Aorta (tissue), 5 donors: ENCODE results near the gene PANX1. TPM values are rescaled to one million over a fixed set of nuclear protein-coding genes. Genes with fewer than 3 reads are reported as not detected.
A peak's percentile ranks its signal among the peaks of the same experiment; 100 is the strongest.
"Not testable (repeated sequence)": the region's sequence is repeated elsewhere in the genome, so short reads cannot be mapped to it uniquely, and the experiment has no call there.

Experiments used
- ATAC-seq: fragments of 200-7000 bp; cut with Tn5 transposase; one replicate; pipeline ENCODE4 v1.9.1; 2022; ENCODE audit warnings: moderate library complexity; ENCODE audit not compliant: low FRiP score
- DNase-seq, 2 donors: peaks; one replicate each; pipeline ENCODE4 v3.0.0-alpha.2; 2020
- H3K27ac ChIP-seq, 2 donors: one replicate each; pipeline ENCODE4 v1.5.1; 2013; ENCODE audit warnings: low read length in 2 of 2, mild to moderate bottlenecking in 2 of 2, moderate library complexity in 2 of 2, control low read depth in 1 of 2, inconsistent platforms in 1 of 2, low read depth in 1 of 2
- H3K27me3 ChIP-seq, 2 donors: one replicate each; pipeline ENCODE4 v1.6.1; 2013; ENCODE audit warnings: control low read depth in 1 of 2, low read length in 1 of 2, mild to moderate bottlenecking in 1 of 2, moderate library complexity in 1 of 2; ENCODE audit not compliant: insufficient read depth in 2 of 2, control insufficient read depth in 1 of 2
- H3K36me3 ChIP-seq, 2 donors: one replicate each; pipeline ENCODE4 v1.6.1; 2013; ENCODE audit warnings: control low read depth in 1 of 2, low read length in 1 of 2, mild to moderate bottlenecking in 1 of 2; ENCODE audit not compliant: insufficient read depth in 2 of 2, control insufficient read depth in 1 of 2
- H3K4me1 ChIP-seq, 2 donors: one replicate each; pipeline ENCODE4 v1.6.1; 2013; ENCODE audit warnings: low read length in 2 of 2, control low read depth in 1 of 2, mild to moderate bottlenecking in 1 of 2, moderate library complexity in 1 of 2; ENCODE audit not compliant: insufficient read depth in 2 of 2, control insufficient read depth in 1 of 2
- H3K4me3 ChIP-seq, 2 donors: one replicate each; pipeline ENCODE4 v1.5.1; 2013; ENCODE audit warnings: low read length in 2 of 2, control low read depth in 1 of 2, mild to moderate bottlenecking in 1 of 2
- H3K9me3 ChIP-seq: one replicate; pipeline ENCODE4 v1.6.1; 2013; ENCODE audit warnings: mild to moderate bottlenecking, low read length; ENCODE audit not compliant: control insufficient read depth
- WGBS, 2 donors: extraction: QIAGEN DNeasy Blood & Tissue Kit; methylation state at CpG; one replicate each; pipeline ENCODE4 v1.1.7; 2013; 5-methylcytosine and 5-hydroxymethylcytosine counted together
- intact Hi-C, 2 donors: fragments of 100-400 bp; cut with DNase I; formaldehyde crosslinking; loops; one replicate each; pipeline versions ENCODE4 v1.14.2 to v1.15.0; 2022
- polyA plus RNA-seq, 2 donors: library from polyadenylated mRNA; stranded (reverse); fragments of 200-250 nt; gene quantifications; one replicate each; pipeline ENCODE4 v1.2.3, GENCODE V29; 2013
- total RNA-seq, 2 donors: library from RNA; stranded (reverse); fragmentation: NEBNext Ultra II Directional; extraction: Animal tissue kit (Norgen Biotek cat#: 25700); gene quantifications; one replicate each; pipeline ENCODE4 v1.2.1, GENCODE V29; 2021
- donor health status: healthy with polysubstance abuse.
- donor health status: Bipolar disorder and iron deficiency.
- donor health status: DM: no; HTN: no; CAD: no.
- donor health status: DM: no; HTN: no; CAD: no.
- donor health status: DM: yes; HTN: yes; CAD: no.

Gene PANX1
- total and polyA plus RNA-seq, 4 donors: 7.0 to 29.3 (median 16.8) TPM

GRCh38 chr11:94106716-94107115 is 21.9 kb upstream of the PANX1 start:
- H3K4me1 ChIP-seq: peaks cover under 1 to 3% of the 10 kb centered on the region in 2 donors
- no peak for ATAC-seq

DNA sequence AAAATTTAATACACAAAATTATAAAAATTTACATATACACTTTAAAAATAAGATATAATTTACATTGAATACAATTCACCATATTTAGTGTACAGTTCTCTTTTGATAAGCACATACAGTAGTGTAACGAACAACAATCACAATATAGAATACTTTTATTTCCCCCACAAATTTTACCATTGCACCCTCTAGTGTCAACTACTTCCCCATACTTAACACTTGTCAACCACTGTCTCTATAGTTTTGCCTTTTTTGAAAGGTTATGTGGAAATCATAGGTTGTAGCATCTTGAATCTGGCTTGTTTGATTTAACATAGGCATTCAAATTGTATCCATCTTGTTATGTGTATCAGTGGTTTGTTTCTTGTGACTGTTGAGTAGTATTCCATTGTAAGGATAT is 21.3 kb upstream of the PANX1 start:
- no peak for ATAC-seq
- Histone ChIP-seq H3K27ac (no peak overlapping the region), H3K27me3 (no peaks in the 10 kb centered on the region), H3K9me3 (no peaks in the 10 kb centered on the region), H3K4me1 (peaks cover 2 to 6% of the 10 kb centered on the region in 2 donors), H3K36me3 (no peaks in the 10 kb centered on the region), H3K4me3 (no peak overlapping the region)
- intact Hi-C loops: no loop called here
- 91 to 98% methylated on average over 1 of the region's 1 CpG for WGBS, 2 donors
- no peak for DNase-seq

More at GRCh38 chr11:94106716-94107115, 21.9 kb upstream of the PANX1 start:
- Histone ChIP-seq H3K36me3 (no peaks in the 10 kb centered on the region), H3K4me3 (no peak overlapping the region), H3K9me3 (no peaks in the 10 kb centered on the region), H3K27ac (no peak overlapping the region), H3K27me3 (no peaks in the 10 kb centered on the region)
- intact Hi-C loops: no loop called here
- DNase-seq: no peak
- 86 to 87% methylated on average over 4 of the region's 4 CpGs for WGBS, 2 donors

GRCh38 chr11:94111241-94111640 is 17.4 kb upstream of the PANX1 start:
- WGBS, 2 donors: 47 to 55% methylated on average over 3 of the region's 3 CpGs
- ATAC-seq: no peak

GRCh38 chr11:94111660-94112059 is 17.0 kb upstream of the PANX1 start:
- no peaks in the 10 kb centered on the region for H3K36me3 ChIP-seq
- DNase-seq (no peak), ATAC-seq (peak; percentile 44)
- no peaks in the 10 kb centered on the region for H3K27me3 ChIP-seq
- H3K4me3 ChIP-seq: no peak overlapping the region
- no peaks in the 10 kb centered on the region for H3K9me3 ChIP-seq
- H3K4me1 ChIP-seq: peaks cover 4 to 8% of the 10 kb centered on the region in 2 donors
- intact Hi-C loops: no loop called here
- peak overlapping the region; percentile 69 to 86 for H3K27ac ChIP-seq
- 37 to 41% methylated on average over 3 of the region's 3 CpGs for WGBS, 2 donors

More at GRCh38 chr11:94111241-94111640, 17.4 kb upstream of the PANX1 start:
- no peaks in the 10 kb centered on the region for H3K27me3 ChIP-seq
- H3K4me1 ChIP-seq: peaks cover 4 to 8% of the 10 kb centered on the region in 2 donors
- H3K4me3 ChIP-seq: no peak overlapping the region
- H3K36me3 ChIP-seq: no peaks in the 10 kb centered on the region
- intact Hi-C loops: no loop called here
- H3K9me3 ChIP-seq: no peaks in the 10 kb centered on the region
- H3K27ac ChIP-seq: no peak overlapping the region
- DNase-seq: no peak

GRCh38 chr11:94112206-94112953 is 16.3 kb upstream of the PANX1 start:
- intact Hi-C loops: no loop called here
- DNase-seq (no peak), ATAC-seq (peak; percentile 69)
- Histone ChIP-seq H3K4me1 (peaks cover 4 to 8% of the 10 kb centered on the region in 2 donors), H3K36me3 (no peaks in the 10 kb centered on the region), H3K9me3 (no peaks in the 10 kb centered on the region), H3K27ac (no peak overlapping the region), H3K4me3 (no peak overlapping the region), H3K27me3 (no peaks in the 10 kb centered on the region)
- 0 to 4% methylated on average over 1 of the region's 1 CpG for WGBS, 2 donors

- no peak overlapping the region for H3K4me3 ChIP-seq
- peaks cover 2% of the 10 kb centered on the region in 2 donors for H3K4me1 ChIP-seq
- no peak for DNase-seq
- 98 to 100% methylated on average over 1 of the region's 1 CpG for WGBS, 2 donors
- H3K27me3 ChIP-seq: no peaks in the 10 kb centered on the region
- intact Hi-C loops: no loop called here
- no peak for ATAC-seq
- H3K36me3 ChIP-seq: no peaks in the 10 kb centered on the region
- H3K9me3 ChIP-seq: no peaks in the 10 kb centered on the region
- no peak overlapping the region for H3K27ac ChIP-seq
Observed at GRCh38 chr11:94117197-94117574, 11.5 kb upstream of the PANX1 start.

DNA sequence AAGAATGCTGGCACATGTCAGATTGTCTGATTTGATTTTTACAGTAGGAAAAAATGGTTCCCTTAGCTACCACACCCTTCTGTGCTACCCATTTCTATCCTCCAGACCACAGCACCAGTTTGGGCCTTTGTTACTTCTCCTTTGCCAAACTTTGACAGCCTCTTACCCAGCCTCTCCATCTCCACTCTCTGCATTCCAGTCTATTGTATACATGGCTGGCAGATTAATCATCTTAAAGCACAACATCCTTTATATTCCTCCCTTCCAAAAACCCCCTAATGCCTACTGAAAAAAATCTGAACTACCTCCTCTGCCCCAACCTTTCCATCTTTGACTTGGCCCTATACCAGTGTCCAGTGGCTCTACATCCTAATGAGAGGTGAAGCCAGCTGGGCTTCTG is 10.8 kb upstream of the PANX1 start:
- peaks cover 2% of the 10 kb centered on the region in 2 donors for H3K4me1 ChIP-seq
- intact Hi-C loops: no loop called here
- H3K36me3 ChIP-seq: no peaks in the 10 kb centered on the region
- no peak overlapping the region for H3K4me3 ChIP-seq
- DNase-seq (no peak), ATAC-seq (no peak)
- H3K9me3 ChIP-seq: no peaks in the 10 kb centered on the region
- no peaks in the 10 kb centered on the region for H3K27me3 ChIP-seq
- no peak overlapping the region for H3K27ac ChIP-seq

- DNase-seq, H3K27me3 ChIP-seq, H3K4me1 ChIP-seq, H3K9me3 ChIP-seq, ATAC-seq, H3K36me3 ChIP-seq, H3K4me3 ChIP-seq, intact Hi-C loops, H3K27ac ChIP-seq: not testable (repeated sequence)
- WGBS, 2 donors: 76 to 95% methylated on average over 6 of the region's 6 CpGs
Observed at GRCh38 chr11:94119676-94120075, 9.0 kb upstream of the PANX1 start.

DNA sequence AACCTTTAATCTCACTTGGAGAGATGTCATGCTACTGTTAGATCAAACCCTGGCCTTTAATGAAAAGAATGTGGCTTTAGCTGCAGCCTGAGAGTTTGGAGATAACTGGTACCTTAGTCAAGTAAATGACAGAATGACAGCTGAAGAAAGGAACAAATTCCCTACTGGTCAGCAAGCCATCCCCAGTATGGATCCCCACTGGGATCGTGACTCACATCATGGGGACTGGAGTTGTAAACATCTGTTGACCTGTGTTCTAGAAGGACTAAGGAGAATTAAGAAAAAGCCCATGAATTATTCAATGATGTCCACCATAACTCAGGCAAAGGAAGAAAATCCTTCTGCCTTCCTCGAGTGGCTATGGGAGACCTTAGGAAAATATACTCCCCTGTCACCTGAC is 8.1 kb upstream of the PANX1 start:
- 85 to 86% methylated on average over 2 of the region's 2 CpGs for WGBS, 2 donors
- ATAC-seq, H3K36me3 ChIP-seq, DNase-seq, H3K9me3 ChIP-seq, H3K27me3 ChIP-seq, H3K27ac ChIP-seq, H3K4me1 ChIP-seq, intact Hi-C loops, H3K4me3 ChIP-seq: not testable (repeated sequence)
